Loucy (cell line): ENCODE measurements around the gene TMEM168.

ENCODE experiments used
- EZH2phosphoT487 ChIP-seq: fragments of 200-600 bp; IDR thresholded peaks from 2 replicates; pipeline ENCODE4 v1.6.1; 2018; ENCODE audit warnings: antibody characterized with exemption, mild to moderate bottlenecking, moderate library complexity, borderline replicate concordance
- TF ChIP-seq, protein P1 (sequence below): fragments of 200-600 bp; sonication (generic); conservative IDR thresholded peaks from 2 replicates; pipeline ENCODE4 v1.5.1; 2014; ENCODE audit warnings: mild to moderate bottlenecking, antibody characterized with exemption, low read length

DNA sequence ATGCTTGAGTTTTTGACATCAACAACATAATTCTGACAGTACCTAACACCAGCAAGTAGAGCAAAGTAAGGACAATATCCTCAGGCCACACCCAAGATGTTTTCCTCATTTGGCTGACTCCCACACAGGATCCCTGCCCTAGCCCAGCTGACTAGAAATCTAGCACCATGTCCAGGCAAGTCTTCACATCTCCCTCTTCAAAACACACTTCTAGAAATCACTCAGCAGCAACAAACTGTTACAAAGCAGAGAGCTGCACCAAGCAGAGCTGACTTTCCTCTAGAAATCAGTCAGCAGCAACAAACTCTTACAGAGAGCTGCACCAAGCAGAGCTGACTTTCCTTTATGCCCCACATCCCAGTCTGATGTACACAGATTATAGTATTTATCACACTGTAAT lies 7.7 kb downstream of the TMEM168 start:
- TF ChIP-seq, protein P1, sequence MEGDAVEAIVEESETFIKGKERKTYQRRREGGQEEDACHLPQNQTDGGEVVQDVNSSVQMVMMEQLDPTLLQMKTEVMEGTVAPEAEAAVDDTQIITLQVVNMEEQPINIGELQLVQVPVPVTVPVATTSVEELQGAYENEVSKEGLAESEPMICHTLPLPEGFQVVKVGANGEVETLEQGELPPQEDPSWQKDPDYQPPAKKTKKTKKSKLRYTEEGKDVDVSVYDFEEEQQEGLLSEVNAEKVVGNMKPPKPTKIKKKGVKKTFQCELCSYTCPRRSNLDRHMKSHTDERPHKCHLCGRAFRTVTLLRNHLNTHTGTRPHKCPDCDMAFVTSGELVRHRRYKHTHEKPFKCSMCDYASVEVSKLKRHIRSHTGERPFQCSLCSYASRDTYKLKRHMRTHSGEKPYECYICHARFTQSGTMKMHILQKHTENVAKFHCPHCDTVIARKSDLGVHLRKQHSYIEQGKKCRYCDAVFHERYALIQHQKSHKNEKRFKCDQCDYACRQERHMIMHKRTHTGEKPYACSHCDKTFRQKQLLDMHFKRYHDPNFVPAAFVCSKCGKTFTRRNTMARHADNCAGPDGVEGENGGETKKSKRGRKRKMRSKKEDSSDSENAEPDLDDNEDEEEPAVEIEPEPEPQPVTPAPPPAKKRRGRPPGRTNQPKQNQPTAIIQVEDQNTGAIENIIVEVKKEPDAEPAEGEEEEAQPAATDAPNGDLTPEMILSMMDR, result no peak
- TF ChIP-seq EZH2phosphoT487, result no peak
